ENCODE data around the gene HS6ST3.
"Not testable (repeated sequence)": the region's sequence is repeated elsewhere in the genome, so short reads cannot be mapped to it uniquely, and the experiment has no call there.

The HS6ST3 gene

DNA sequence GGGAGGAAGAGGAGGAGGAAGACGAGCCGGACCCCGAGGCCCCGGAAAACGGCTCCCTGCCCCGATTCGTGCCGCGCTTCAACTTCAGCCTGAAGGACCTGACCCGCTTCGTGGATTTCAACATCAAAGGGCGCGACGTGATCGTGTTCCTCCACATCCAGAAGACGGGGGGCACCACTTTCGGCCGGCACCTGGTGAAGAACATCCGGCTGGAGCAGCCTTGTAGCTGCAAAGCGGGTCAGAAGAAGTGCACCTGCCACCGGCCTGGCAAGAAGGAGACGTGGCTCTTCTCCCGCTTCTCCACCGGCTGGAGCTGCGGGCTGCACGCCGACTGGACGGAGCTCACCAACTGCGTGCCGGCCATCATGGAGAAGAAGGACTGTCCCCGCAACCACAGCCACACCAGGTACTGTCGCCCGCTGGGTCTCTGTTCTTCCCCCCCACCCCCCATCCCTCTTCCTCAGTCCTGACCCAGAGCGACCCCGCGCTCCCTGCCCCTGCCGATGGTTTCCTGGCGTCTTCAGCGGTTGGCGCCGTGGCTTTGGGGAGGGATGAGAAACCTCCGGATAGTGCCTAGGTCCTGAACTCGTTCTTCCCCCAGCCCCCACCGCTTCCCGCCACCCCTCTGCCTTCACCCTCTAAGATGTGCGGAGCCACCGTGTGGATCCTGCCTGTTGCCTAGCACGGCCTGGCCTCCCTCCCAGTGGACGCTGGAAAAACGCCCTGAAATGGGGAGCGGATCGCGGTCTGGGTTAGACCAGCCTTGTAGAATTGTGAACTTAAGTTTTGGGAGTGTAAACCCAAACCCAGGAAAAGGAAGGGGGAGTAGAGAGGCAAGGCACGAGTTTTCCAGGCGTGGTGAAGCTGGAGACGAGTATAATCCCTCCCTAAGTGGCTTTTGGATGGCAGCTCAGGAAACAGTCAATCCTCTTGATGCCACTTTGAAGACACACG lies 1.5 kb downstream of the HS6ST3 start:
- peak; percentile 29 for DNase-seq (ENCODE audit: low spot score)

DNA sequence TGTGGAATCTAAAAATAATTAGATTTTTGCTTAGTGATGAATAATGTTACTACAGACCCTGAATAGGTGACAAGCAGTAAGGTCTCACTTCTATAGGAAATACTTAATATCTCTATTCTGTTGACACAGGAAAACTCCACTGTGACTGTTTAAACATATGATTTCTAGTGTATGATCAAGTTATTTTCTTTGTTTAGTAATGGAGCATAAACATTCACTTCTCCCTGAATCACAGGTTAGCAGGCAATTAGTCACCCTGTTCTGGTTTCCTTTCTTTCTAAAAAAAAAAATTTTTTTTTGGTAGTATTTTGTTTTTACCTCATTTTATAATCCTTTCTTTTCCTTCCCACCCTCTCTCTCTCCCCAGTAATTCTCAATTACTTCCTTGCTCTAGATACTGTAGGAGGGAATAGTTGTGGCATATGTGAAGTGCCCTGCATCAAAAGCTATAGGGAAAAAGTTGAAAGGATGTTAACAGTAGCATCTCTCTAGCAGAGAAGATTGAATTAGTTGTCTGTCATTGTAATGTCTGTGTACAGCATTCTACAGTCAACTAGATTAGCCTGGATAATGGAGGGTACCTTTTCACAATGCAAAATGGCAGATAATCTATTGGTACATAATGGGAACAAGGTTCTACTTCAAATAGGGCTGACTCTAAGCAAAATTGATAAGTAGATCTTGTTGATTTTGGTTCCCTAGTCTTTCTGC lies 3.5 kb downstream of the HS6ST3 start:
- no peak for DNase-seq (ENCODE audit: low spot score)

DNA sequence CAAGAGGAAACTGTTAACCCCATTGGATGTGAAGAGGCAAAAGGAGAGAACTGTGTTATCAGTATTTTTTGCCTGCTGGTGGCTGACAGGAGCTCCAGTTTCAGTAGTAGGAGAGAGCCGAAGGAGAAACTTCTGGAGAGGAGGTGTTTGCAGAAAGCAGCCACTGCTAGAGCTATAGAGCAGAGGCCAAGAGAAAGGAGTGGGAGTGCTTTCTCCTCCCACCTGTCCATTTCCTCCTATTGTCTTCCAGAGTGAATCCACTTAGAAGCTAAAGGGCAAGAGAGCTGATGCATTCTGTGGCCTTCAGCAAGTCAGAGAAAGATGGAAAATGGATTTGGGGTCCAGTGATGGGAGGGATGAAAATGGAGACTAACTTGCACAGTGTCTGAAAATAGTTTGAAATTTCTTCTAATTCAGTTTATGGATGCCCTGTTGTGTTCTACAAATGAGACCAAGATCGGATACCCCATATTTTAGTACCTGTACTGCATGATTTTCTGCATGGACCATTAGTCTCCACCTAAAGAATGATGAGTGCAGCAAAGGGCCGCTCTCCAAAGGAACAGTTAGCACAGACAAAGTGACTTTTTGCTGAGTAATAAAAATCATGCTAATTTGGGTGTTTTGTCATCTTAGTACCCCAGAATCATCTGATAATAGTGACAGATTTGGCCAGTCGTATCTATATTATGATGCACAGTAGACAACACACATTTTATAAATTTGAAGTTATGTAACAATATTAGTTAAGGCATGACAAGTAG lies 10.7 kb downstream of the HS6ST3 start:
- DNase-seq (ENCODE audit: low spot score) = no peak

DNA sequence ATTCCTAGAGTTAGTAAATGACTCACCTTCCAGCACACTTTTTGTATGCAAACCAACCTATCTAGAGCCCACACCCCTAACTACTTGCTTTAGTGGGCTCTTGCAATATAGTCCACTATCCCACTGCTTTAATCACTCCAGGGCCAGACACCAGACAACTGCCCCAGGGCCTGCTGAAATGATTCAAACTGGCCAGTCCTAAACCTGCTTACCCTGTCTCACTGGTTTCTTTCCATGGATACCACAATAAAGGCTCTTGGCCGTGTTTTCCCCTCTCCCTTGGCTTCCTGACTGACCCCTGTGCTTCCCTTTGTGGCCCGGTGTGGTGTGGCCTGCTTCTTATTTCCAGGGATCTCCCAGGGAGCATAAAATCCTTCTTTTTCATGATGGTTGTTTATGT lies 14.6 kb downstream of the HS6ST3 start:
- DNase-seq (ENCODE audit: low spot score) = no peak

DNA sequence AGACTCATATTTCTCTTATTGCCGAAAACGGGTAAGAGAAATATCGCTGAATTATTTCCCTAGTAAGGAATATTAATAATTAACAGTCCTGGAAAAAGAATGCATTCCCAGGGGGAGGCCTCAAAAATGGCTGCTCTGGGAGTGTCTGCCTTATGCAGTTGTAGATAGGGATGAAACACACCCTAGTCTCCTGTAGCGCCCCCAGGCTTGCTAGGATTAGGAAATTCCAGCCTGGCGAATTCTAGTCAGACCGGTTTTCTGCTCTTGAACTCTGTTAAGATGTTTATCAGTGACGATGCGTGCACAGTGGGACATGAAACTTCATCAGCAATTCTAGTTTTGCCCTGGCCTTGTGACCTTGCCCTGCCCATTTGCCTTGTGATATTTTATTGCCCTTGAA lies 18.2 kb downstream of the HS6ST3 start:
- not testable (repeated sequence) for DNase-seq (ENCODE audit: low spot score)

DNA sequence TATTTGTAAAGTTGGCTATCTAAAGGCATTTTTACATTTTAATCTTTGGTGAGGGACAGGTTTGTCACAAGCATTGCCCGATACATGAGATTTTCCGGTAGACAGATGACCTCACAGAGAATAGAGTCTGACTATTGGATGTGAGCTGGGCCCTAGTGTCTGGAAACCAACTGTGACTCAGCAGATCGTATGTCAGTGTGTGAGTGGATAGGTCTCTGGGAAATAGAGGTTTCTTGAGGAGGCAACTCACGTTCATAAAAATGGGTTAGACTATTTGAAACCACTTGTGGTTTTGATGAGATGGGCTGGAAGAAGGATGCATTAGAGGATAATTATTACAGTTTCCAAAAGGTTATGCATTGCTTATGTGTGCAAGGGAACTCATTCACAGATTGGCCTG lies 19.2 kb downstream of the HS6ST3 start:
- DNase-seq (ENCODE audit: low spot score) = no peak

DNA sequence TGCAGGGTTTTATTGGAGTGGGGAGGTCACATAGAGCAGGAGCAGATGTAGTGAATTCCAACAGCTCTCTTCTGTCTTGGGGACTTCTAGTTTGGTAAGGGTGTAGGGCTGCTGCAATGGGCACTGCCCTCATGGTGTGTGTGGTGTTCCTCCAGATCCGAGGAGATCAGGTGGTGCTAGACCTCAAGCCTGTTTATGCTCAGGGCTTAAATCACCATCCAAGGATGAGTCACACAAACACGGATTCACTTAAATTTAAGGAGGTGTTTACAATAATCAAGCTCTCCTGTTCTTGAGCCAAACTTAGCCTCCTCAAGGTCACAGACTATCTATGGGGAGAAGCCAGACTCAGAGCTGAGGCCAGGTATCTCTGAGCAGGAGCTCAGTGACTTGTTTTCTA lies 23.0 kb downstream of the HS6ST3 start:
- DNase-seq (ENCODE audit: low spot score) = no peak

DNA sequence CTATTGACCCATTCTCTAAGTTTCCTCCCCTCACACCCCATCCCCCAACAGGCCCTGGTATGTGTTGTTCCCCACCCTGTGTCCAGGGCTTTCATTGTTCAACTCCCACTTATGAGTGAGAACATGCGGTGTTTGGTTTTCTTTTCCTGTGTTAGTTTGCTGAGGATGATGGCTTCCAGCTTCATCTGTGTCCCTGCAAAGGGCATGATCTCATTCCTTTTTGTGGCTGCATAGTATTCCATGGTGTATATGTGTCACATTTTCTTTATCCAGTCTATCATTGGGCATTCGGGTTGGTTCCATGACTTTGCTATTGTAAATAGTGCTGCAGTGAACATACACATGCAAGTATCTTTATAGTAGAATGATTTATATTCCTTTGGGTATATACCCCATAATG lies 25.5 kb downstream of the HS6ST3 start:
- not testable (repeated sequence) for DNase-seq (ENCODE audit: low spot score)

DNA sequence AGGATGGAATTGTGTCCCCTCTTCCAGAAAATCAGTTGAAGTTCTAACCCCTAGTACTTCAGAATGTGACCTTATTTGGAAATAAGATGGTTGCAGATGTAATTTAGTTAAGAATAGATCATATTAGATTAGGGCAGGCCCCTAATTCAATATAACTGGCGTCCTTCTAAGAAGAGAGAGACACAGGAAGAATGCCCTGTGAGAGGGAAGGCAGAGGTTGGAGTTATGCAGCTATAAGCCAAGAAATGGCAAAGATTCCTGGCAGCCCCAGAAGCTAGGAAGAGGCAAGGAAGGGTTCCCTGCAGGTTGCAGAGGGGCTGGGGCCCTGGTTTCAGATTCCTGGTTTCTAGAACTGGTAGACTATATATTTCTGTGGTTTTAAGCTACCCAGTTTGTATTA lies 30.0 kb downstream of the HS6ST3 start:
- DNase-seq (ENCODE audit: low spot score) = no peak

DNA sequence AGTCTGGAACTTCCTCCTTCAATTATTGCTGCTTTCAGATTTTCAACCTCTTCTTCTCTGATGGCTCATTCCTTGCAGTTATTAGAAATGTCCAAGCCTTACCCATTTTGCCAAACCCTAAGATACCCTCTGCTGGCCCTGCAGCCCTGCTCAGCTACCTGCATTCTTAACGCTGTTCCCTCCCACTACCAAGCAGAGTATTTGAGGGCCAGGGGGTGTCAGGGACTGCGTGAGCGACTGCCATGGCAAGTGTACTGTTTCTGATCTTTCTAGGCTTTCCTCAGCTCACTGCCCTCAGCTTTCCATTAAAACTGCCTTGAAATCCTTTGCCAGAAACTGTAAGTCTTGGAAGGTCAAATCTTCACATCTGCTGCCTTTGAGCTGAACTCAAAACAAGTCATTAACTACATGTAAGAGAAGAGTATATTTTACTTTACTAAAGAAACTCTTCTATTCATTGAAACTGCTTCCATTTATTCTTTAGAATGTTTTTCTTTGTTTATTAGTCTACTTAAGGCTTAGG lies 41.0 kb downstream of the HS6ST3 start:
- DNase-seq (ENCODE audit: low spot score) = no peak

DNA sequence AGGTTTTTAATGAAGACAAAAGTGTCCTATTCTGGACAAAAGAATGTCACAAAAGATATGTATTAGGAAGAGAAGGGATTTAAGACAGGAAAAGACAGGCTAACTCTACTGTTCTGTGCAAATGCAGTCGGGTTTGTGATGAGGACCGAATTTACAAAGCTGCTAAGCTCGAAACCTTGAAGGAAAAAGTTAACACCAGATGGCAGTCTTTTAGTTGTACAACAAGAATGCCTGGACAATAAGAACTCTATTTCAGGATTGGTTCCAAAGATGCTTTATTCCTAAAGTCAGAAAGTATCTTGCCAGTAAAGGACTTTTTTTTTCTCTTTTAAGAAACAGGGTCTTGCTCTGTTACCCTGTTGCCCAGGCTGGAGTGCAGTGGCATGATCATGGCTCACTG lies 51.1 kb downstream of the HS6ST3 start:
- DNase-seq (ENCODE audit: low spot score) = peak; percentile 20

DNA sequence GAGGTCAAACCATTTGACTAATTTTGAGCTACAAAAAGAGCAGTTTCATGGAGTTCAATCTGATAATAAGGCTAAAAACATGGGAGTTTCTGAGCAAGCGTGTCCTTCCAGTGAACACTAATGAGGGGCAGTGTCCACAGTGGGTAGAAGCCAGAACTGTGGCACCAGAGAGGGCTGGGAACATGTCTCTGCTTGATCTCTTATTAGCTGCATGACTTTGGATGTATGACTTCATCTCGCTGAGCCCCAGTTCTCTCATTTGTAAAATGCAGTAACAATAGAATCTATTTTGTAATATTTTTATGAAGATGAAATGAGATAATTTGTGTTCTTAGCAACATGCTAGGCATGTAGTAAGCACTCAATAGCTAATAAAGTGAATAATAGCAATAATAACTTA lies 69.8 kb downstream of the HS6ST3 start:
- no peak for DNase-seq (ENCODE audit: low spot score)

DNA sequence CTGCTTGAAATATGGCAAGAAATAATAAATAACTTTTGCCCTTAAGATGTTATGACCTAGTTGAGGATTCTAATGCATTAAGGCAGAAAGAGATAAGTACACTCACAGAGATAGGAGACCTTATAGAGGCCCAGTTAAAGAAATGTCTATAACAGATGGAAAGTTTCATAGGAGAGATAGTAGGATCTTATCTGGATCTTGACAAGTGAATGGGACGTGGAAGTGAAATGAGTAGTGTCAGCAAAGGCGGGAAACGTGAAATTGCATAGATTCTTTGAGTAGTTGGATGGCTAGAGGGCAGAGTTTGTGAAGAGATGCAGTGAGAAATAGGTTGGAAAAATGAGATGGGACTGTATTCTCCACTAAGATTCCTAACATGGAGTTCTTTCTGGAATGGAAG lies 71.2 kb downstream of the HS6ST3 start:
- DNase-seq (ENCODE audit: low spot score) = no peak

DNA sequence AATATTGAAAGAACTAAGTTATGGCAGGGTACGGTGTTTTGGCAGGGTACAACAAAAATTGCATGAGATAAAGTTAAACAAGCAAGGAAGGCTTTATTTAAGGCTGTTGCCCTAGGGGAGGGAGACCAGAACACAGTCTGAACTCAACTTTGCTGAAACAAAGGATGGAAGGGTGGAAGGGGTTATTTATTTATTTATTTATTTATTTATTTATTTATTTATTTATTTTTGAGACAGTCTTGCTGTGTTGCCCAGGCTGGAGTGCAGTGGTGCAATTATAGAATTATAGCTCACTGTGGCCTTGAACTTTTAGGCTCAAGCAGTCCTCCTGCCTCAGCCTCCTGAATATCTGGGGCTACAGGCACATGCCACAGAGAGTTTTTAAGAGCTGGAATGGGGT lies 75.9 kb downstream of the HS6ST3 start:
- DNase-seq (ENCODE audit: low spot score) = no peak

DNA sequence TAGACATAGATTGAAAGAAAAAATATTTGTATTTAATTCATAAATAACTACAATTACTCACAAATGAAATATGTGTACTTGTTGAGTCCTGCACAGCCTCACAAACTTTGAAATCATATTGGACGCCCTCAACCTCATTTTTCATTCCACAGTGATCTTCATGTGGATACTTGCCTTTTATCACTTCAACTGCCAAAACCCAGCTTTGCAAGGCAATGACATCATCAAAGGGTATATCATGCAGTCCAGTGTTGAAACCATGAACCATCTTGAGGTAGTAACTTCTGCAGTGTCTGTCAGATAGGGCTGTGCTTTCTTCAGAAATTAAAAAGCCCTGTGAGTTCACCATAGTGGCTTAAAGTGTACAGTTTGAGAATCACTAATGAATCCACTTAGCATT lies 82.2 kb downstream of the HS6ST3 start:
- no peak for DNase-seq (ENCODE audit: low spot score)

DNA sequence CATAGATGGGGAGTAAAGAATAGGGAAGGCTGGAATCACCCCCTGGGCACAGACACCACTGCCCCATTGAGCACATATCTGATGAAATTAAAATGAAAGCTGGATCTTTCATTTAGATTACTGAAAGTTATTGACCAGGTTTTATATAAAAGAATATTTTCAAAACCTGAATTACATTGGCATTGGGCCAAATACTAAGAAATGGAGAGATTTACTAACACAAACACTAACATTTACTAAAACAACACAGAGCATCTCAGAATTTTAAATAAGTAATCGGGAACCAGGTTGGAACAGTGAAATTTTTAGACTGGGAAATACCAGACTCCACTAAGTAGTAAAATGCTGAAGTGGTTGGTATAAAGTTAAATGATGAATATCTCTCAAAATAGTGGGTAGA lies 88.9 kb downstream of the HS6ST3 start:
- DNase-seq (ENCODE audit: low spot score) = no peak

DNA sequence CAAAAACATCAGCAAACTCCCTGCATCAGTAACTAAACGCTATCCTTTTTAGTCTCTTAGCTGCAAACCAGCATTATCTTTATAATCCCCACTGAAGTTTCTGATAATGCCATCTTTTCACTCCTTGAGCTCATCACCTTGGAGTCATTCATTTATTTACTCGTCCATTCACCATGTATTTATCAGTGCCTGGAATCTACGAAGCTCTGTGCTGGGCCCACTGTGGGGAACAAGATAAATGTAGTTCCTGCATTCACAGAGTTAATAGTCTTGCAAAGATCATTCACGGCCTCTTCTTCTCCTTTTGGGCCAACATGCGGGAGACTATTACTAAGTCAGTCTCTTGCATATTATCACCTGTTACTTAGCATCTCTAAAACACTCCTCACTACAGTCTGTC lies 89.4 kb downstream of the HS6ST3 start:
- DNase-seq (ENCODE audit: low spot score) = no peak

DNA sequence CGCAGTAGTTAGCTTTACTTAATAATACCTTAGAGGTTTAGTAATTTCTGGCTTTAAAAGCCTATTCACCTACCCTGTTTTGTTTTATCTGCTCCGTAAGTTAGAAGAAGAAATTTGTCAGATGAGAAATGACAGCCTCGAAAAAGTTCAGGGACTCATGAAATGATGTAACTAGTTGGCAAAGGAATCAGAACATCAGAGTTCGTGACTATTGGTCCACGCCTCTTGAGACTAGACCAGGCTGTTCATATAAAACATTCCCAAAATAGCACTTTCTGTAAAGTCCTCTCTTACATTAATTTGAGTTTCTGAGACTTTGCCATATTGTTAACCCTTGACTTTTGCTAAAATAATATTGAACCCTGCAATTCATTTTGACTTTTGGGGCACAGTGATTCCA lies 92.0 kb downstream of the HS6ST3 start:
- no peak for DNase-seq (ENCODE audit: low spot score)

DNA sequence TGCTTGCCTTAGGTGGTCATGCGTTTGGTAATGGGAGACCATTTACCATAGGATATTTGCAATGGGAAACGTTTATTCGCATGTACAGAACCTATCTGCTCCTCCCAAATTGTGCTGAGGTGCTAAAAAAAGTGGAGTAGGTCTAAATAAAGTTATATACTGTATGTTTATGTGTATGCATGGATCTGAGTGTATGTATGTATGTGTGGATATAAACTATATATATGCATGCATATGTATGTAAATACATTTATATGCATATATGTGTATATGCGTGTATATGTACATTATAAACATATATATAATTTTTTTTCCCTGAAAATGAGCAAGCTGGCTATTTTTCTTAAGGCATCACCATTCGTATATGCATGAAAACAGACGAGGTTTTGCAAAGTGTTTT lies 95.9 kb downstream of the HS6ST3 start:
- no peak for DNase-seq (ENCODE audit: low spot score)

DNA sequence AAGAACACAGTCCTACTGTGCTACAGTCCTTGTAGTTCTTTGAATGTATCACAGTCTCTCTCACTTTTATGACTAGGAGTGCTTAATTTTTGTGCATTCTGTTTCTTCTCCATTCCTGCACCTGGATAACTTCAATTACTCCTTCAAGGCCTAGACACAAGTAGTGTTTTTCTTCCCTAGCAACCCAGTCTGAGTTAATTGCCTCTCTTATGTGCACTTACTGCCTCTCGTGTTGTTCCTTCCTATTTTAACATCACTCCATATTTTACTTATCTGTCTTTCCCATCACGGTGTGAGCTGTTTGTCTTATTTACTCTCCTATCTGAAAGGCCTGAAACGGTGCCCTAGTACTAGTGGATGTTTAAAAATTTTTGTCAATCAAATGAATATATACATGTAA lies 101.5 kb downstream of the HS6ST3 start:
- no peak for DNase-seq (ENCODE audit: low spot score)

DNA sequence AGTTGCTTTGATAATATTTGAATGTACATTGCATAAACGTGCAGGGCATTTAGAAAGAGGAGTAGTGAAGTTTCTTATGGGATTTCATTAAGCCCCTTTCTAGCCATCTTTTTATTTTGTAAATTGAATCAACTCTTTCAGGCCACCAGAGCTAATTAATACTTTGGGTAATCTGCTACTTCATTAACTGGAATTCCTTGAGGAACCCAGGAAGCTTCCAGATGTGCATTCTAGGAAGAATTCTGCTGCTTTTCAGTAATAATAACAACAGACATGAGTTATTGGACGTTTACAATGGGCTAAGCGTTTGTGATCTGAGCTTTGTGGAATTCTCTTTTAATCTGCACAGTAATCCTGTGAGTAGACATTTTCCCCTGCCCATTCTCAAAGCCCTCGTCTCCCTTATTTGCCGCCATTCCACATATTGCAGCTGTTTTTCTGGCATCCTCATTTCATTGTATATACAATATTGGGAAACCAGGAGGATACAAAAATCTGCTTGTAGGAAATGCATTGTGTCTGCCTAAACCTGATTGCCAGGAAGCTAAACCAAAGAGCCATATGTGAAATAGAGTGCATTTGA lies 103.9 kb downstream of the HS6ST3 start:
- DNase-seq (ENCODE audit: low spot score) = no peak

DNA sequence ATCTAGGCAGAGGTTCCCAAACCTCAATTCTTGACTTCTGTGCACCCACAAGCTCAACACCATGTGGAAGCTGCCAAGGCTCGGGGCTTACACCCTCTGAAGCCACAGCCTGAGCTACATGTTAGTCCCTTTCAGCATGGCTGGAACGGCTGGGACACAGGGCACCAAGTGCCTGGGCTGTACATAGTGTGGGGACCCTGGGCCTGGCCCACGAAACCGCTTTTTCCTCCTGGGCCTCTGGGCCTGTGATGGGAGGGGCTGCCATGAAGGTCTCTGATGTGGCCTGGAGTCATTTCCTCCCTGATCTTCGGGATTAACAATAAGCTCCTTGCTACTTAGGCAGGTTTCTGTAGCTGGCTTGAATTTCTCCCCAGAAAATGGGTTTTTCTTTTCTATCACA lies 108.1 kb downstream of the HS6ST3 start:
- no peak for DNase-seq (ENCODE audit: low spot score)

Measured in Ammon's horn (tissue), 1 donor.